ENCODE data around the gene AP5M1.
"Not testable (repeated sequence)": the region's sequence is repeated elsewhere in the genome, so short reads cannot be mapped to it uniquely, and the experiment has no call there.

The AP5M1 gene, protein sequence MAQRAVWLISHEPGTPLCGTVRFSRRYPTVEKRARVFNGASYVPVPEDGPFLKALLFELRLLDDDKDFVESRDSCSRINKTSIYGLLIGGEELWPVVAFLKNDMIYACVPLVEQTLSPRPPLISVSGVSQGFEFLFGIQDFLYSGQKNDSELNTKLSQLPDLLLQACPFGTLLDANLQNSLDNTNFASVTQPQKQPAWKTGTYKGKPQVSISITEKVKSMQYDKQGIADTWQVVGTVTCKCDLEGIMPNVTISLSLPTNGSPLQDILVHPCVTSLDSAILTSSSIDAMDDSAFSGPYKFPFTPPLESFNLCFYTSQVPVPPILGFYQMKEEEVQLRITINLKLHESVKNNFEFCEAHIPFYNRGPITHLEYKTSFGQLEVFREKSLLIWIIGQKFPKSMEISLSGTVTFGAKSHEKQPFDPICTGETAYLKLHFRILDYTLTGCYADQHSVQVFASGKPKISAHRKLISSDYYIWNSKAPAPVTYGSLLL

DNA sequence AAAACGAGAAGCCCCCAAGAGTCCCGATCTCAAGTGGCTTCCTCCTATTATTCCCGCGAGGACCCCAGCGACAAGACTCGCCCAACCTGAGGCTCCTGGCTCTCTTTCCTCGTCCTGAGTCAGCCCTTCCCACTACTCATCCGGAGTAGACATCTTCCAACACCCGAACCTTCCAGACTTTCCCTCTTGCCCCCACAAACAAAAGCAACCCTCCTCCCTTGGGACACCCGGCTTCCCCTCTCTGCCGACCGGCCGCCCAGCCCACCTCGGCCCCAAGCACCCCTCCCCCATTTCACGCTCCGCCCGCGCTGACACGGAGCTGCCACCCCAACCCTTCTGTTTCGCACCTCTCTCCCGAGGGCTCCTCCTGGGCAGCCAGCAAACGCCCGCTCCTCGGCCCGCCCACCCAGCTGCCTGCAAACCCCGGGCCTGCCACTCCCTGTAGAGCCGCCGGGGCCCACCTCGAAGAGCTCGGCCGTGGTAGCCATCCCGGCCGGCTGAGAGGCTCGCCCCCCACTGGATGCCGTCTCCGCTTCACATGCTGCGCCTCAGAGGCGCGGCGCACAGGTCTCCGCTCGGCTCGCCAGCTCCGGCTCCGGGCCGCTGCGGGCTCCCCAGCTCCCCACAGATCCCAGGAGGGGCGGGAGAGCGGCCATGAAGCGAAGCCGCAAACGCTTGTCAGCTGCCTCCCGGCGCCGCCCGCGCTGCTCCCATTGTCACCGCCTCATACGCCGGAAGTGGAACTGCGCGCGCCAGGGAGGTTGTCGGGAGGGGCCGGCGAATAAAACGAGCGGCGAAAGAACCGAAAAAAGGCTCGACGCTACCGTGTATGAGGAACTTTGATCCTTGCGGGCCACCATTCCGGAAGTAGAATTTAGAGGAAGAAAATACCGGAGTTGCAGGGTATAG is at the start of gene AP5M1, which contains the start of gene EXOC5:
Gene AP5M1, plus strand, starts transcription at position 811 of the 909 bp plus-strand sequence. CDS start 344 bp downstream, outside the sequence.
Gene EXOC5, minus strand, starts transcription at position 745 of the 909 bp plus-strand sequence. Its CDS starts 257 bp downstream, at position 488.
- DNase-seq, result peak; percentile 91

DNA sequence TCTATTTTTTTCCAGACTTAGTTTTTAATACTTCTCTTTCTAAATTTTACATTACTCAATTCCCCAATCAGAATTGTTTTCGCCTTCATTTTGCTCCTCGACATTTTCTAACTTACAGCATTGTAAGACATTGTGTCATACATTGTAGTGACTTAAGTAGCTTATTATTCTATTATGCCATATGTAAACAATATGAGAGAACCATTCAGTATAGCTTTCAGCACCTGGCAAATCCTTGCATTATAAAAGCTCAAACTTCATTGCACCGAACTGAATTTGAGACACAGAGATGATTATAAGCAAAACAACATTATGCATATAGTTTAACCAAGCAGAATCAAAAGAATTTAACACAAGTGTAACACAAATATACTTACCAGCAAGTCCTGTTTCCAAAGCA is 46.8 kb upstream of the AP5M1 start:
- no peak for DNase-seq

DNA sequence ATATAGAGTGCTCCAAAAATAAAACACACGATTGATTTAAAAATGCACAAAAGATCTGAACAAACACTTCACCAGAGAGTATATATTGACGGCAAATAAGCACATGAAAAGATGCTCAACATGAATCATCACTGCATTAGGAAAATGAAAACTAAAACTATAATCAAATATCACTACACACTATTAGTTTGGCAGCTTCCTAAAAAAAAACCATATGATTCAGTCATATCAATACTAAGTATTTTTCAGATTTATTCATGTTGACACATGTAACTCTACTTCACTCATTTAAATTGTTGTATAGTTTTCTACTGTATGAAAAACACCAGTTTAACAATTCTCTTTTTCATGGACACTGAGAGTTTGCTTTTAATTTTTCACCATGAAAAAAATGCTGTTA is 41.7 kb upstream of the AP5M1 start:
- DNase-seq, result no peak

DNA sequence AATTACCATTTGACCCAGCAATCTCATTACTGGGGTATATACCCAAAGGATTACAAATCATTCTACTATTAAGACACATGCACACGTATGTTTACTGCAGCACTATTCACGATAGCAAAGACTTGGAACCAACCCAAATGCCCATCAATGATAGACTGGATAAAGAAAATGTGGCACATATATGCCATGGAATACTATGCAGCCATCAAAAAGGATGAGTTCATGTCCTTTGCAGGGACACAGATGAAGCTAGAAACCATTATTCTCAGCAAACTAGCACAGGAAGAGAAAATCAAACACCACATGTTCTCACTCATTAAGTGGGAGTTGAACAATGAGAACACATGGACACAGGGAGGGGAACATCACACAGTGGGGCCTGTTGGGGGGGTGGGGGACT is 40.5 kb upstream of the AP5M1 start:
- DNase-seq, result not testable (repeated sequence)

DNA sequence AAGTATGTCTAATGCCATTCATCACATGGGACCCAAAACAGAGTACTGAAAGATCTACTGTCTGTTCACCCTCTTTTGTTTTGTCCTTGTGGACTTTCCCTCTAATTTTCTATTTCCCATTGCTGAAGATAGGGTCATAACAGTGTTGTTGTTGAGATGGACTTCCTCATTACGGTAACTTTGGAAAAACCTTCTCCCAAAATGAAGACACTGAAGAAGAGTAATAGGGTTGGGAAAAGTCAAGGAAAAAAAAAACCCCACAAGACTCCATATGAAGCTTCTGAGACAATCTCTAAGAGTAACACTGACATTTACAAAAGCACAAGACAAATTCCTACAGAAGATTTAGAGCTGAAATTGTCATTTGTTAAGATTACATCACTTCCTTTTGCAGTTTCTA is 36.8 kb upstream of the AP5M1 start:
- DNase-seq, result no peak

DNA sequence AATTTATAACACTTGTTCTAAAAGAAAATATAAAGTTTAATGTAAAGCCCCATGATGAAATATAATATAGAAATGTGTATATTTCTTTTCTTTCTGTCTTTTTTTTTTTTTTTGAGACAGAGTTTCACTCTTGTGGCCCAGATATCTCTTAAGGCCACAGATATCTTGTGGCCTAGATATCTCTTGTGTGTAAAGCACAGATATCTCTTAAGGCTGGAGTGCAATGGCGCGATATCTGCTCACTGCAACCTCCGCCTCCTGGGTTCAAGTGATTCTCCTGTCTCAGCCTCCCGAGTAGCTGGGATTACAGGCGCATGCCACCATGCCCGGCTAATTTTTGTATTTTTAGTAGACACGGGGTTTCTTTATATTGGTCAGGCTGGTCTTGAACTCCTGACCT is 28.7 kb upstream of the AP5M1 start:
- not testable (repeated sequence) for DNase-seq

DNA sequence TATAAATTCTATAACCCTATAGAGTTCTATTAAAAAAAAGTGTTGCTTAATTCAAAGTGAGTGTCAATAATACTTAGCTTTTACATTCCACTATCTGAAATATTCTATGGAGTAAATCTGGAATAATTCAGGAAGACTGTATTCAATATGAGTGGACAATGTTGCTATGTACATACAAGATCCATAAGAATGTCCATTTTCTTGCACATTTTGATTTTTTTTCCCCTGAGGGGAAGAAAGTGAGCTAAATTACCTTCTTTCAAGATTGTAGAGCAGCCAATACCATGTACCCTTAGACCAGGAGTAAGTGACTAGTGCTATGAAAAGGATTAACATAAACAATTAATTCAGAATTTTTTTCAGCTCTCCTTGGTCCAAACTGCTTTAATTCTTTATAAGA is 25.5 kb upstream of the AP5M1 start:
- DNase-seq, result no peak

DNA sequence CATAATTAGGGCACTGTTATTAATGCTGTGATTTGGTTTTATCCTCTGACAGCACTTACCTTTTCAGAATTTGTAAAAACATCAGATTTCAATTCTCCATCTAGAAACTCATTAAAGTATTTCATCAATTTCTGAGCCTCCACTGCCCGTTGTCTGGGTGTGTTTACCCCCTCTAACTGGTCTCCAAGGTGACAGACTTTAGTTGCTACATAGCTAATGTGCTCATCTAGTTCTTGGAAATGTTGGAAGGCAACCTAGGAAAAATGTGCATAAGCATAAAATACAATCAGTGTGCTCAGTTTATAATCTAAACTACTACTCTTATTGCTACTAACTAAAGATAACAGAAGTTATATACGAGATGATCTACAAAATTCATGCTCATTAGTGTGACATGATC is 24.7 kb upstream of the AP5M1 start:
- no peak for DNase-seq

DNA sequence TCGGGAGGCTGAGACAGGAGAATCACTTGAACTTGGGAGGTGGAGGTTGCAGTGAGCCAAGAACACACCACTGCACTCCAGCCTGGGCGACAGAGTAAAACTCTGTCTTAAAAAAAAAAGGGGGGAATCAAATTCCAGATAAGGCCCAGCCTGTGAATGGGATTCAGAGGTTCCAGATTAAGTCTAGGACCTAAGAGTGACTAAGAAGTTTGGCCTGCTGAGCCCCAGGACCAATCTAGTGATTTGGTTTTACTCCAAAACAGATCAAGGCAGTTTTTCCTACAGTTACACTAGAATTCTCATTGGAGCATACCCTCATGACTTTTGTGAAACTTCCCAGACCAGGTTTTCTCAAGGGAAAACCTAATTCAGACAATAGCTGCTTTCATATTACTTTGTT is 22.8 kb upstream of the AP5M1 start:
- DNase-seq, result no peak

DNA sequence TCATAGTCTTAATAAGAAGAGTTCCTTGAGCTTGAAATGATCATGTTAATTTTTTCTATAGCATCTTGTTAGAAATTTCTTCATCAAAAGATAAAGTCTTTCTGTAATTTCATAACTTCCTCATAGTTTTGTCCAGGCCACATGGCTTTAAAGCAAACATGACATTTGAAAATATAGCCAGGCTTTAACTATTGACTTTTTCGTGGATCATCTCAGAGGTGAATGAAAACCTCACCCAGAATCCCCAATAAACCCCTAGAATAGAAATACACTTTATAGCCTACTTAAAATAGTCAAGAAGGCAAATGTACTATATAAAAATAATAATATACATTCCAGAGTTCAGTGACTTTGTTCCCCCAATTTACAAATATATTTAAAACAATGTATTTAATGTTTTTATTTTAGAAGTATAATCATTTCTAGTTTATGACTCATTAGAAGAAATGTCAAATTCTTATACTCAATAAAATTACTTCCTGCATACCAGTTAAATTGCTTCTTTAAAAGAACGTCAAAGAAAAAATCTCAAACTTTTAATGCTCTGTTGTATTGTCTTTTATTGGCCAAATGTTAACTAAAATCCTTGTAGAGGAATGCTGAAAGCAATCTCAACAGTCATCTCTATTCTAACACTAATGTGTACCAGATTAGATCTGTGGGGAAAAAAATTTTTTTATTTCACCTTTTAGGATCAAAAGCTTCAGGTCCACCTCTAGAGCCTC is 21.7 kb upstream of the AP5M1 start:
- DNase-seq, result no peak

DNA sequence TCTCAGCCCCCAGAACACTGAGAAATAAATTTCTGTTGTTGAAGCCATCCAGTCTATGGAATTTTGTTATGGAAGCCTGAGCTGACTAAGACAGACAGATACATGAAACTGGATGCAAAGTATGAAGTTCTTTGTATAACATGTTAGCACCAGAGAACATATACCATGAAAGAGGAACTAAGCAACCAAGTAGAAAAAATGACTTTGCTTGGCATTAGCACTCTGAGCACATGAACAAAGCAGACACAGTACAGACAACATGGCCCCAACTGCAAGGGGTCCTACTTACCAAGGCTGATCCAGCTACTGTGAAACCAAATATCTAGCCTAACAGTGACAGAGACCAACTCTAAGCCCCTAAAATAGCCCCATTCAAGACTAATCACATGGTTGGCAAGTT is 13.9 kb upstream of the AP5M1 start:
- DNase-seq, result no peak

DNA sequence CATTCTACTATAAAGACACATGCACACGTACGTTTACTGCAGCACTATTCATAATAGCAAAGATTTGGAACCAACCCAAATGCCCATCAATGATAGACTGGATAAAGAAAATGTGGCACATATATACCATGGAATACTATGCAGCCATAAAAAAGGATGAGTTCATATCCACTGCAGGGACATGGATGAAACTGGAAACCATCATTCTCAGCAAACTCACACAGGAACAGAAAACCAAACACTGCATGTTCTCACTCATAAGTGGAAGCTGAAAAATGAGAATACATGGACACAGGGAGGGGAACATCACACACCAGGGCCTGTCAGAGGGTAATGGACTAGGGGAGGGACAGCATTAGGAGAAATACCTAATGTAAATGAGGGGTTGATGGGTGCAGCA is 10.6 kb upstream of the AP5M1 start:
- DNase-seq, result not testable (repeated sequence)

DNA sequence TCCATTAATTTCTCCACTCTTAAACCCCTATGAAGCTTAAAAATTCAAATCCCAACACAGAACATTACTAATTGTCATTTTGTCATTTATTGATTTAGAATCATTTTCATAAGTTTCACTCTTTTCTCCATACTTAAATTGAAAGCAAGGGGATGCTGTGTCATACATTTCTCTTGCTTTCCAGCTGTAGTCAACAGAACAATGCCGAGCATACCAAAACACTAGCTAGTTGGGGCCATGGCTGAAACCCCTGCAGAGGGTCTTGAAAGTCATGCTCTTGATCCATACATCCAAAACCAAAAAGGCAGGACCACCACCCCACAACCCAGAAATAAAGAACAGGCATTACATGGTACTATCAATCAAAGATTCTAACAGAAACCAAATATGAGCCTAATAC is 9.1 kb upstream of the AP5M1 start:
- no peak for DNase-seq

DNA sequence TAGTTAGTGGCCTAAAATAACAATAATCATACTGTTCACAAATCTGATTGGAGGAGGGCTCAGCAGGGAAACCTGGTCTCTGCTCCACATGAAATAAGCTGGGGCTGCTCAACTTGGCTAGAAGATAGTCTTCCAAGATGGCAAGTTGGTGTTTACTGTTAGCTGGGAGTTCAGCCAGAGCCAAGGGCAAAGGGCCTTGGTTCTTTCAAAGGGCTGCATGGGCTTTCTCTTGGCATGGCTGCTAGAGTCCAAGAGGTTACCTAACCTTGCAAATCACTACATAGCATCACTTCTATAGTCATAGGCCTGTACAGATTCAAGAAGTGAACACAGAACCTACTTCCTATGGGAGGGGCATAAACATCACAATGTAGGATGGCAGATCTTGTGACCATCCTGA is 7.2 kb upstream of the AP5M1 start:
- no peak for DNase-seq

DNA sequence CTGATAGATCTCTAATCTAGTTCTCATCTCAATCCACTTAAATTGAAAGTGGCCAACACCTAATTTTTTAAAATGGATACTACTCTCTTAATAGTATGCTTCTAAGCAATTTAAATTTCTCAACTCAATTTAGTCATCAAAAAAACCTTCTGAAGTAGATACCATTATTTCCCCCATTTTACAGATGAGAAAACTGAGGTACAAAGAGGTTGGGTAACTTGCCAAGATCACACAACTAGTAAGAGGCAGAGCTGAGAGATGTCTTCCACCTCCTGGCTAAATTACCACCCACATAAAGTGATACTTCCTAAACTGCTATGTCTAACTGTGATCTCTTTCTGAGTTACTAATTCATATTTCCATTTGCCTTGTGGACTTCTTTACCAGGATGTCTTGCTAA is 6.7 kb upstream of the AP5M1 start:
- no peak for DNase-seq

DNA sequence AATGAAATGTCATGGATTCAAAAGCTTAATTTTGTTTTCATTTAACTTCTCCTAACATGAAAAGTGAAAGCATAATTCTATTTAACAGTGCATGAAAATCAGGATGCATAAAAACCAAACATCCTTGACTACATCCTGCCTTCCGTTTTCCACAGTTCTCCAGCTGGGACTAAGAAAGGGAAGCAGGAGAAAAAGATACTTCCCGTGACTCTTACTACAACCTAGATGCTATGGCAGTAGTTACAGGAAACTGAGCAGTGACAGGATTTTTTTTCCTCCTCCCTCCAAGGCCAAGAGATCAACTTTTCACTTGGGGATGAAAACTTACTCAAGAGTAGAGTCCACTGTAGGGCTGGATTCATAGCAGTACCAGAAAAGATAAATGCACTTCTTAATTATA is 2.7 kb upstream of the AP5M1 start:
- DNase-seq, result no peak

DNA sequence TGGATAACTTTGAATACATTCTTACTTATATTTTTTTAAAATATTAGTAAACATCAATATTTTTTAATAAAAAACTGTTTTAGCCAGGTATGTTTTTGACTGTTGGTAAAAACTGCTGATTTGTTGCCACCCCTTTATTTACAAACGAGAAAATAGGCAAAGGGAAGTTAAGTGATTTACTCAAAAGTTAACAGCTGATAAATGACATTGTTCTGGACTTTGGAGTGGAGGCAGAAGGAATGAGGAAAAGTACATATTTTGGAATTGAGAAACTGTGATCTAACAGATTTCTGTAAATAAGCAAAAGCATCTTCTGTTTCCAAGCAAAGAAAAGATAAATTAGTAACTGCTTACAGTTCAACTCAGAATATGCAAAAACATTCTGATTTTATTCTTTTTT is 4.5 kb downstream of the AP5M1 start:
- no peak for DNase-seq

DNA sequence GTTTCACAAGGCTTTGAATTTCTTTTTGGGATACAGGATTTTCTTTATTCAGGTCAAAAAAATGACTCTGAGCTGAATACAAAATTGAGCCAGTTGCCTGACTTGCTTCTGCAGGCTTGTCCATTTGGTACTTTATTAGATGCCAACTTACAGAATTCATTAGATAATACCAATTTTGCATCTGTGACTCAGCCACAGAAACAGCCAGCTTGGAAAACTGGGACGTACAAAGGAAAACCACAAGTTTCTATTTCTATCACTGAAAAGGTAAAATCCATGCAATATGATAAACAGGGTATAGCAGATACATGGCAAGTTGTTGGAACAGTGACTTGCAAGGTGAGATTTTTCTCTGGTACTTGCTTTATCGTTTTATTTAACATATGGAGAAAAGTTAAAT is 5.8 kb downstream of the AP5M1 start:
- DNase-seq, result no peak

DNA sequence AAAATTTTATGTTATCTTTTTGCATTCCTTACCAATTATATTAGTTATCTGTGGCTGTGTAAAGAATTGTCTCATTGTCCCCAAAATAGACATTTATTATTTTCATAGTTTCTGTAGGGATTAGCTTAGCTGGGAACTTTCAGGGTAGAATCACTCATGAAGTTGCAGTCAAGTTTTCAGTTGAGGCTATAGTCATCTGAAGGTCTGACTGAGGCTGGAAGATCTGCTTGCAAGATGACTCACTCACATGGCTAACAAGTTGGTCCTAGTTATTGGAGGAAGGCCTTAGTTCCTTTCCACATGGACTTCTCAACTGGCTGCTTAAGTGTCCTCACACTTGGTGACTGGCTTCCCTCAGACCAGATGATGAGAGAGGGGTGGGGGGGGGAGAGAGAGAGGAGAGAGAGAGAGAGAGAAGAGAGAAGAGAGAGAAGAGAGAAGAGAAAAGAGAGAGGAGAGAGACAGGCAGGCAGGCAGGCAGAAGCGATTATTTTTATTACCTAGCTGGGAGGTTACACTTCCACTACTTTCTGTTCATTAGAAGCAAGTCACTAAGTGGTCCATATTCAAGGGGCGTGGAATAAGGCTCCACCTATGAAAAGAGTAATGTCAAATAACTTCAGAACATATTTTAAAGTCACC is 6.4 kb downstream of the AP5M1 start:
- DNase-seq, result no peak

DNA sequence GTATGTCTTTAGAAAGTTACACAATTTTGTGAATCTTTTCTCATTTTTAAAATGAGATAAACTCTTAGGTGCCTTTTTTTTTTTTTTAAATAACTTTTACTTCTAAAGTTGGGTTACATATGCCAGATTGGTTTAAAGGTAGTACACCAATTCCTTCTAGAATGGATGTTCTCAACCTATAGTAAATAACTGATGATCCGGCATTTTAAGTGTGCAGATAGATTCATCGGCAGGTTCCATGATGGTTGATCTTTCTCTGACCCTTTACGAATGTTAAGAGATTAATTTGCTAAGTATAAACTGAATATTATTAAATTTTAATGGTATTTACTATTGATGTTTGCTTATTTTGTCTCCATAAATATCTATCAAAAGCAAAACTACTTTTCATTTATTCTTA is 8.3 kb downstream of the AP5M1 start:
- no peak for DNase-seq

DNA sequence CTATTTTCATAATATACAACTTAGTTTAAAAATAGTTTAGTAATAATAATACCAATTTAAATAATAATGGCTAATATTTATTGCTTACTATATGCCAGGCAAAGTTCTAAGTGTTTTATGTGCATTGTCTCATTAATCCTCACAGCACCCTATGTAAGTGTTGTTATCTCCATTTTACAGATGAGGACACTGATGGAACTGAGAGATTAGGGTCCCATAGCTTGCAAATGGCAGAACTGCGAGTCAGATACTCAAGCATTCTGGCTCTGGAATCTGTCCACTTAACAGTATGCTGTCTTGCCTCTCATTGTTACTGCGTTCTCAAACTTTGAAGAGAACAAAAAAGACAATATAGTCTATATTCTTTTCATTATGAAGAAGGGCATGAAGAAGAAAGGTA is 19.0 kb downstream of the AP5M1 start:
- DNase-seq, result no peak

DNA sequence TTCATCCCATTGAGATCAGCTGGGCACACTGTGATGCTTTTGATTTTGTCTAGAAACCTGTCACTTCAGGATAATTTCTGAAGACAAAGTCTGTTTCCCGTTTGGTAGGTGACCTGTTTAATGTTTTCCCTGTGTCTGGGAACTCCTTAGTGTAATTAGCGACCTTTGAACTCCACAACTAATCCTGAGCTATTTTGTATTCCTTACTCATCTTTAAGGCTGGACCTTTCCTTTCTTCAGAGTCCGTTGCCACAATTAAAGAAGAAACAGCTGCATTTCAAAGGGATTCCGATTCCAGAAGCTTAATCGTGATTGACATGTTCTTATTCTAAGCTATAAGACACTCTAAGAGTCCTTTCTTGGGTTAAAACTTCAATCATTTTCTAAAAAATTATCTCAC is 22.0 kb downstream of the AP5M1 start:
- DNase-seq, result no peak

Data from DMS153 (cell line).